ENCODE data around the gene JAML.
"Not testable (repeated sequence)": the region's sequence is repeated elsewhere in the genome, so short reads cannot be mapped to it uniquely, and the experiment has no call there.

The JAML gene

DNA sequence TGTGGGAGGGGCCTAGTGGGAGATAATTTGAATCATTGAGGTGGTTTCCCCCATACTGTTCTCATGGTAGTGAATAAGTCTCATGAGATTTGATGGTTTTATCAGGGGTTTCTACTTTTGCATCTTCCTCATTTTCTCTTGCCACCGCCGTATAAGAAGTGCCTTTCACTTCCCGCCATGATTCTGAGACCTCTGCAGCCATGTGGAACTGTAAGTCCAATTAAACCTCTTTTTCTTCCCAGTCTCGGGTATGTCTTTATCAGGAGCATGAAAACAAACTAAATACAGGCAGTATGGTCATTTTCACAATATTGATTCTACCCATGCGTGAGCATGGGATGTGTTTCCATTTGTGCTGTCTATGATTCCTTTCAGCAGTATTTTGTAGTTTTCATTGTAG, 32.0 kb downstream of the JAML start:
- DNase-seq = not testable (repeated sequence)

DNA sequence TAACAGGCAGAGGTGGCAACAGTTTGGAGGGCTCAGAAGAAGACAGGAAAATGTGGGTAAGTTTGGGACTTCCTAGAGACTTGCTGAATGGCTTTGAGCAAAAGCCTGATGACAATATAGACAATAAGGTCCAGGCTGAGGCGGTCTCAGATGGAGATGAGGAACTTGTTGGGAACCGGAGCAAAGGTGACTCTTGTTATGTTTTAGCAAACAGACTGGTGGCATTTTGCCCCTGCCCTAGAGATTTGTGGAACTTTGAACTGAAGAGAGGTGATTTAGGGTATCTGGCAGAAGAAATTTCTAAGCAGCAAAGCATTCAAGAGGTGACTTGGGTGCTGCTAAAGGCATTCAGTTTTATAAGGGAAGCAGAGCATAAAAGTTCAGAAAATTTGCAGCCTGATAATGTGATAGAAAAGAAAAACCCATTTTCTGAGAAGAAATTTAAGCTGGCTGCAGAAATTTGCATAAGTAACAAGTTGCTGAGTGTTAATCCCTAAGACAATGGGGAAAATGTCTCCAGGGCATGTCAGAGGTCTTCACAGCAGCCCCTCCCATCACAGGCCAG, 33.8 kb downstream of the JAML start:
- DNase-seq = not testable (repeated sequence)

DNA sequence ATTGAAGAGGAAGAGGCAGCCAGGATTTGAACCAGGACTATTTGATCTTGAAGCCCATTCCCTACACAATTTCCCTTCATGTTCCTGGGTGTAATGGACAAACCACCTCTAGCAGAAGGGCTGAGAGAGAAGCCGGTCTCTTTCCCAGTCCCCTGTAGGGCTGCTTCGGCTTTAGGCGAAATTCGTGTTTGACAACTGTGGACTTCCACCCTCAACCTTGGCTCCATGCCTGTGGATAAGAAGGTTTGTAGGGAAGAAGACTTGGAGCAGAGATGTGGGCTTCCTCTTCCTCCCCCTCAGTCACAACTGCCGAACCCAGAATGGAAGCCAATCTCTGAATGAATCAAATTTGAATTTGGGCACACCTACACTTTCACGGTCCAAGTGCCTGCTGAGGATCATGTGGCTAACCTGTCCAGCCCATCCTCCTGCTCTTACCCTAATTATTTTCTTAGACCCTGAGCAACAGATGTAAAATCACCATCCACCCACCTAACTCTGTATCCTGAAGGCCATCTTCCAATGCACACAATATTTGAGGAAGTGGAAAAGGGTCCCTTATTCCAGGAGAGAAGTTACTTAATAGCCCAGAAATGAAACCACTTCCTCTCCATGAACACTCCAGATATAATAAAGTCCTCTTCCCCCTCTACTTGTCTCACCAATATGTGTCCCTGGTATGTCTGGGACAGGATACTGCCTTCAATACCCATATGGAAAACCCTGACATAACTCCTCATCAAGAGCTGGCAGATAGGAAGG, 38.3 kb downstream of the JAML start:
- no peak for DNase-seq

DNA sequence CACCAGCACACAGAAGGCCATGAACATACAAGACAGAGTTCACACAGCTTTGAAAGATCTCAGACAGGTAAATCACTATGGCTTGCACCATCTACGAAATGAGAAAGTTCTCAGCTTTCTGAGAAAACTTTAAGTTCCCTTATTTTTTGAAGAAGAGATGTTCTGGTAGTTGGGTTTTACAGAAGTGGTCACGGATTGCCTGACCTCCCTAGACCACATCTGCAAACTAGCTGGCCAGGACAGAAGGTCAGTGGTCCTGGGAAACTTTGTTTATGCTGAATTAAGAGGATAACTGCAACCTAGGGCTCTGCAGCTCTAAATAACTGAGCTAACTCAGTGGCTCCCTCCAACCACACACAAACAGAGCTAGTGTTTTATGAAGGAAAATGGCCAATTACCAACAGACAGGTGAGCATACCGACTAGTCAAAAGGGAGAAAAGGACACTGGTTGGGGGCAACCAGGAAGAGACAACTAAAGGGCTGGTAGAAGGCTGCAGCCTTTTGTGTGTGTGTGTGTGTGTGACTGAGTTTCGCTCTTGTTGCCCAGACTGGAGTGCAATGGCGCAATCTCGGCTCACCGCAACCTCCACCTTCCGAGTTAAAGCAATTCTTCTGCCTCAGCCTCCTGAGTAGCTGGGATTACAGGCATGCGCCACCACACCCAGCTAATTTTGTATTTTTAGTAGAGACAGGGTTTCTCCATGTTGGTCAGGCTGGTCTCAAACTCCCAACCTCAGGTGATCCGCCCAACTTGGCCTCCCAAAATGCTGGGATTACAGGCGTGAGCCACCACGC, 39.8 kb downstream of the JAML start:
- DNase-seq = no peak

DNA sequence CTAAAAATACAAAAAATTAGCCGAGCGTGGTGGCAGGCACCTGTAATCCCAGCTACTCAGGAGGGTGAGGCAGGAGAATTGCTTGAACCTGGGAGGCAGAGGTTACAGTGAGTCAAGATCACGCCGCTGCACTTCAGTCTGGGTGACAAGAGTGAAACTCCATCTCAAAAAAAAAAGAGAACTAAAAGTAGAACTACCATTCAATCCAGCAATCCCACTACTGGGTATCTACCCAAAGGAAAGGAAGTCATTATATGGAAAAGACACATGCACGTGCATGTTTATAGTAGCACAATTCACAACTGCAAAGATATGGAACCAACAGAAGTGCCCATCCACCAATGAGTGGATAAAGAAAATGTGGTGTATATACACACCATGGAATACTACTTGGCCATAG, 41.1 kb downstream of the JAML start:
- DNase-seq = not testable (repeated sequence)

DNA sequence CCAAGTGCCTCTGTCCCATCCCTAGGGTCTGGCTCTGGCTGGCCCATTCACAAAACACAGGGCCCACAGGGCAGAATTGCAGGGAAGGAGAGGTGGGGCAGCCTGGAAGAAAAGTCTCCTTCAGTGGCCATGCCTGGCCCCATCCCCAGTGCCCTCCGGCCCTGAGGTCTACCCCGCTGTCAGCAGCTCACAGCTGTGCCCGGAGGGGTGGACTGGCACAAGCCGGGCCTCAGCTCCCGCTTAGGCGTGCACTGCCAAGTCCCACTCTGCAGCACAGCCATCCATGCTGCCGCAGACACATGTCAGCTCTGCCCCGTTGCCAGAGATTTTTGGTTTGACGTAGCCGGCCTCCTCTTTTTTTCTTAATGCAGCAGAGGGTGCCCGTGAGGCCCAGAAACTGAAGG, 44.5 kb downstream of the JAML start:
- no peak for DNase-seq

DNA sequence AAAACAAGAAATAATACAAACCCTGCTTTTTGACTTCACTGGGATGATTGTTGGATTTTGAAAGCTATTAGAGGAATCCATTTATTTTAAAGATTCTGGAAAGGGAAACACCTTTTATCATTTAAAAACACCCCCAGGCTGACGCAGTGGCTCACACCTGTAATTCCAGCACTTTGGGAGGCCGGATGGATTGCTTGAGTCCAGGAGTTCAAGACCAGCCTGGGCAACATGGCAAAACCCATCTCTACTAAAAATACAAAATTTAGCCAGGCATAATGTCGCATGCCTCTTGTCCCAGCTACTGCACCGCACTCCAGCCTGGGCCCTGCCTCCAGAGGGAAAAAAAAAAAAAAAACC, 48.1 kb downstream of the JAML start:
- no peak for DNase-seq

DNA sequence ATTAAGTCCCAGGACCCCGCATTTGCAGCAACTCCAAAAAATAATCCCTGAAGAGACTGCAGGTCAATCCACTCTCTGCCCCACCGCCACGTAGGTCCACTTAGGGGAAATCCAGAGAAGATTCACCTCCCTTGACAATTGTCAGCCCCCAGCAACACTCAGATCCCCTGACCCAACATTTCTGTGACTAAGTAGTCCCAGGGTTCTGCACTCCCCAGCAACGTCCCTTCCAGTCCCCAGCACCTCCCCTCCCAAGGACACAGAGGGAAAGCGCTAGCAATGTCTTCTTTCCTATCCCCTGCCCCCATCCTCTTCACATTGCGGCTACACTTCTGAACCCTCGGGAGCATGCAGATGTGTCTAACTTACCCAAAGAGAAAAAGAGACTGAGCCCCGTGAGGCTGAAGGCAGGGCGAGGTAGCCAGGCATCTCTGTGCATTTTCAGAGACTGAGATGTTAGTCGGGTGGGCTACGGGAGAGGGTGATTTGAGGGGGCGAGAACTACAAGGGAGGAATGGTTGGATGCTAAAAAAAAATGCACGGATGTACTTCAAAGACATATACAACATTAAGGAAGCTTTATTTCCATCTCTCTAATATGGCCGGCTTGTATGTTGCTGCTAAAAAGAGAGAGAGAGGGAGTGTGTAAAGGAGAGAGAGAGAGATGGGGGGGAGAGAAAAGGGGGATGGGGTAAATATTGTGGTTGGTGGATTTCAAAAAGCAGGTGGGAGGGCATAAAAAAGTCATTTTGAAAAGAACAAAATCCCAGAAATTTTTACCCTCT, 48.6 kb downstream of the JAML start, which contains the start of gene SCN2B:
Gene SCN2B, minus strand, starts transcription at position 647 of the 785 bp plus-strand sequence. Its CDS starts 208 bp downstream, at position 439.
- DNase-seq = no peak

DNA sequence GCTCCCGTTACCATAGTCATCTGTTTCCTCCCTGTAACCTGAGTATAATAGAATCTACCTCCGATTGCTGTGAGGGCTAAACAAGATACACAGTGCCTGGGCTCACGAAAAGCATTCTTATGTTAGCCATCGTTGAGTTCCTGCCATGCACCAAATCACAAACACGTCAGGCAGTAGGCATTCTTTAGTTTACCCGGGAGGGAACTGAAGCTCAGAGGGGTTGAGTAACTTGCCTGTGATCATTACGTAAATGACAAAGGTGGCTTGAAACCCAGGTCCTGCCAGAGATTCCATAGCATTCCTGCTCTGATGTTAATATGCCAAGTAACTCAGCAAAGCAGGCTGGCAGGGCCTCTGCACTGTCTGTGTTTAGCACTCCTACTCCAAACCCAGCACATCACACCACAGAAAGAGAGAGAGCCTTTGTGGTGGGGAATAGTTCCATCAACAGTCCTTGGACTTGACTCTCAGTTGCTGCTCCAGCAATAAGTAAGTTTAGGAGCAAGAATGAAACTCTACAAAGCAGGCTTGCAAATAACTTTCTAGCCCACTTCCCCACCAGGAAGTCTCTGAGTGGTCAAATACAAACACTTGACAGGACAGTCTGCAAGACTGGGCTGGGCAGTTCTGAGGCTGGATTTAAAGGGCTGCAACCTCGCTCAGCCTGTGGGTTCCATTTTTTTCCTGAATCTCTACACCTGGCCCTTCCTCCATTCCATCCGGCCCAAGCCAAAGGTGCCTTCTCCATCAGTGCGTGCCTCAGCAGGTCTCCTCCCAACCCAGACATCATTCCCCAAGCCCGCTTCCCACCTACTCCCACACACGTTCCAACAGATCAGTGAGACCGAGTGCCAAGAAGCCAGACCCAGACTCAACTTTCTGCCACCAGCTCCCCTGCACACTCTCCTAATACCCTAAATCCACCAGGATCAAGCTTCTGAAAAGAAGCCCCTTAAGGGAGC, 49.5 kb downstream of the JAML start:
- no peak for DNase-seq

DNA sequence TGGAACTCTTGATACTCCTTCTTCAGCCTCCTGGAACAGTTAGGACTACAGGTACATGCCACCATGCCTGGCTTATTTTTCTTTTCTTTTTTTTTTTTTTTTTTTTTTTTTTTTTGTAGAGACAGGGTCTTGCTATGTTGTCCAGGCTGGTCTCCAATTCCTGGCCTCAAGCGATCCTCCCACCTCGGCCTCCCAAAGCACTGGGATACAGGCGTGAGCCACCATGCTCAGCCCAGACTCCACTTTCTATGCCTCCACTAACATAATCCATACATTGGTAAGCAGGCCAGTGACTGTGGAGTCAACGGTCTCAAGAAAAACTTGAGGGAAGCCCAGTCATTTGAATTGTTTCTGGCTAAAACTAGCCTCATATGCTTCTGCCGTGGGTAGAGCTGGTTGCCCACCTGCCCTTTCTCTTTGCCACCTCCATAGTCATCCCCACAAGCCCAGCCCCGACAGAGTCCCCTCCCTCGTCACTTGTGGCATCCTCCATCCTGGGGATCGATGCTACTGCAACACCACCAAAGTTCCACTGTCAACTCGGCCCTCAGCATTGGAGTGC, 50.7 kb downstream of the JAML start:
- DNase-seq = no peak

DNA sequence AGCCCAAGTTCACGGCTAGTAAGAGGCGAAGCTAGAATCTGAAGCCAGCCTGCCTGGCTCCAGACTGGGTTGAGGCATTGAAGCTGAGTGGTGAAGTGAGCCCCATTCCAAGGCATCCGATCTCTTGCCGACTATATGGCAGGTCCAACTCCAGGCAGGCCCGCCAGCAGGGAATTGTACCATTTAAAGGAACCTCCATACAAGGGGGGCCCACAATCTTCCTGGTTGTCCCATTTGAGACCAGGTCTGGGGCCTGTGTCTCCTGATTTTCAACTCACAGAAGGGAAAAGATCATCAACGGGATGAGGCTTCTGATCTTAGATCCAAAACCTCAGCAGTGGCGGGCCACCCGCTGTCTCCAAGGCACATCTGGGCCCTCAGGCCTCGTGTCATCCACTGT, 52.5 kb downstream of the JAML start:
- DNase-seq = no peak

DNA sequence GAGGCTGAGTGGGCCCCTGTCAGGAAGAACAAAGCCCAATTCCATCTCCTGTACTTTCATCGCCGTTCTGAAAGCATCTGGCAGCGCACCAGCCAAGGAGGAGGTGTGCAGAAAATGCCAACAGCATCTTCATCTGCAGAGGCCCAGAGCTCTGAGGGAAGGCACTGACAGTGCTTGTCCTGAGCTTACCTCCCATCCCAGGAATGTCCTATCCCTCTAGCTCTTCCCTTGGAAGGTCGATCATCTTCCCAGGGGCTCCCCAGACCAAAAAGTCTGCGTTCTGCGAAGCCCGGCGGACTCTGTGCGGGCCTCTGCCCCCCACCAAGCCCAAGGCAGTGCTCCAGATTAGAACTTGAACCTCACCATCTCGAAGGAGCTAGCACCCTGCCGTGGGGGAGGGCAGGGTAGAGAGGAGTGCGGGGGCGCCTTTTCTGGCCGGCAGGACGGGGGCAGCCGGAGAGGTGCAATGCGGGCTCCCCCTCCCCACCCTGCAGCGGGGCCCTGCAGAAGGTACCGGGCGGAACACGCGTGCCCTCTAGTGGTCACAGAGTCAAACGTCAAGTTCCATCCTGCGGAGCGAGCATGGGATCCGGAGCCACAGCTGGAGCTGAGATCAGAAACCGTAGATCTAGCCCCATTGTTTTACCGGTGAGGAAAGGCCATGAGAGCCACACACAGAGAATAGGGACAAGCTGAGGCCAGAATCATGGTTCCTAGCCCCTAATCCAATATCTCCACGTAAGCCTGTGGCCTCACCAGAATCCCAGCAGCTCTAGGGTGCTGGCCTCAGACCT, 53.3 kb downstream of the JAML start:
- no peak for DNase-seq

DNA sequence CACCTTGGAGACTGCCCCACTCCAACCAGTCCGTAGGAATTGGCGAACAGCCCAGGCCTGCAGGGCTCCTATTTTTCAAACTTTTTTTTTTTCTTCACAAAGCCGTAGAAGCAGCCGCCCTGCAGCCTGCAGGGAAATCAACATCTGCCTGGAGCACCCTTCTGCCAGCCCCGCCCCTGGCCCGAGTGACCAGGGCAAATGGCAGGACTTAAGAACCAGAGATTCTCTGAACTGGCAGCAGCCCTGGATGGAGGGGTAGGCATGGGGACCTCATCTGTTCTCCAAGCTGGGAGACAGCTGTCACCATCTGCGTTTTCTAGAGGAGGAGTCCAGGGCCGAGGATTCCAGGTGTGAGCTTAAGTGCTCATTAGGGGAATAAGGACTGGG, 53.9 kb downstream of the JAML start:
- no peak for DNase-seq

DNA sequence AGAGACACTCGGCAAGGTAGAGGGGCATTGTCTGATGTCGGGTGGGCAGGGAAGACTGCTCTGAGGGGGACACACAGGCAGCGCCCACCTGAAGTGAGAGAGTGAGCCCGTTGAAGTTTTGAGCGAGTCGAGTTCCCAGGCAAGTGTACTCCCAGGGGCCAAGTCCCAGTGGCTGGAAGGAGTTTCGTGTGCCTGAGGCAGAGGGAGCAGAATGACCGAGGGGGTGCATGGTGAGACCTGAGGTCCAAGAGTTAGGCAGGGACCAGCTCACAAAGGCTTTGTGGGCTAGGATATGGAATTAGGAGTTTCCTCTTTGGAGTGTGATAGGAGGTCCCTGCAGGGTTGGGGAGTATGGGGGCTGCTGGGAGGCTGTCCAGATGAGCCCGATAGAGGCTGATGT, 54.6 kb downstream of the JAML start:
- DNase-seq = no peak

DNA sequence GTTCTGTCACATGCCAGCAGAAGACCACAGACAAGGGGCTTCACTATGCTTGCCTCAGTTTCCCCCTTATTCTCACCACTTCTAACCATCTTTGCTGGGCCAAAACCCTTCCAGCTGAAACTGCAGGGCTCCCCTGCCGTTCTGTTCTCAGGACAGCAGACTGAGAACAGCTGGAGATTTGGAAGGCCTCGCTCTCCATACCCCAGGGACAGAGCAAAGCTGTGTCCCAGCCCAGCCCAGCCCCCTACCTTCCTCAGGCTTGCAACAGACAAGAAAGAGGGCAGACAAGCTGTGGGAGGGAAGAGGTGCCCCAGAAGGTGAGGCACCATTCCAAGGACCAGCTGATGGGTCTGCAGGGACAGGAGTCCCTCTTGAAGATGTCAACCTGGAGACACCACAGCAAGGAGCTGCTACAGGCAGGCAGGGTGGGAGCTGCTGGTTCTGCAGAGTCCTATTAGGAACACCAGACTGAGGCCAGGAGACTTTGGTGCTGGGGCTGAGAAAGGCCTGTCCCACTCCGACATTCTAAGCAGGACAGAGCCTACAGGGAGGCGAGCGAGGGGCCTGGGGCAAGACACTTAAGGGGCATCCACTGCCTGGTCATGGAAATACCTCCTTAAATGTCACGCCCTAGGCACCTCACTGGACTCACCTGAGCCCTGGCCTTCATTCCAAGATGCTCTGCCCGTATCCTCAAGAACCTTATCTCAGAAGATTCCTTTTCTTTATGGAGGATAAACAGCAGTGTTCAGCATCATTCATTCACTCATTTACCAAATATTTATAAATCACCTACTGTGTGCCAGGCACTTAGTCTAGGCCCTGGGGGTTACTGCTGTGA, 55.3 kb downstream of the JAML start:
- no peak for DNase-seq

DNA sequence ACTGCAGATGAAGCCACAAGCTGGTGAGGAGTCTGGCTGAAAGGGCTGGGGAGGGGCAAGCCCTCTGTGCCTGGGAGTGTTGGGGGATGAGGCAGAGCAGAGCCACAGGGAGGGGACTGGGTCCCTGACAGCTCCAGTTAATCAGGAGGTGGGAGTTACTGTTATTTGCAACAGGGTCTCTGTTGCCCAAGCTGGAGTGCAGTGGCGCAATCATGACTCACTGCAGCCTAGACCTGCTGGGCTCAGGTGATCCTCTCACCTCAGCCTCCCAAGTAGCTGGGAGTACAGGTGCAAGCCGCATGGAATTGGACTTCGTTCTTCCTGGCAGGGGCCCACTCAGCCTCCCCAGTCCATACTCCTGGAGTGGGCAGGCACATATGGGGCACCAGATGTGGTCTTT, 56.1 kb downstream of the JAML start:
- DNase-seq = no peak

DNA sequence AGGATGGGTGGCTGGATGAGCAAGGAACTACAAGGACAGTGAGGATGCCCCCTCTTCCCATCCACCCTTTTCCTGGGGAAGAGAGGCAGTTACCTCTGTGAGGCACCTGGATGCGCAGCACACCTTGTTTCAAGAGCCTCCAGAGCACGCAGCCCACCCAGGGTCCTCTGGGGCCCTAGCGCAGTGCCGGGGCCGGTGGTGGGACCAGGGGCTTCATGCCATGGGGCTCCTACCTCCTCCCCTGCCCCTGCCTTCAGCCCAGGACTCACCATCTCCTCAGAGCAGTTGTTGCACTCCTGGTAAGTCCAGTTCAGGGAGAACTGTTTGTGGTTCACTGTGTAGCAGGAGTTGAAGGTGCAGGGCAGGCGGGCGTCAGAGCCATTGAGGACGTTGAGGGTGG, 56.5 kb downstream of the JAML start:
- DNase-seq = no peak

DNA sequence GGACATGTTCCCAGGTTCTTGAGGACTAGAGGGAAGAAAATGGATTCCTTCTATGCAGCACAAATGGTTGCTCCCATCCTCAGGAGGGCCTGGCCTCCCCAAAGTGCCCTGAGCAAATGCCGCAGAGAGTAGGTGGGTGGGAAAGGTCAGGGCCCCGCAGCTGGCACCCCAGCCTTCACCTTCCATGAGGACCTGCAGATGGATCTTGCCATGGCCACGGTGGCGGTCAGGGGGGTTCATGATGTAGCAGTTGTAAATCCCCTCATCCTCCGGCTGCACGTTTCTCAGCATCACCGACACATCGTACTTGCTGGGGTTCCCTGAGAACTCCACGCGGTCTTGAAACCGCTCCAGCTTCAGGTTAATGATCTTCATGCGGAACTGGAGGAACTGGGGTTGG, 56.9 kb downstream of the JAML start:
- no peak for DNase-seq

DNA sequence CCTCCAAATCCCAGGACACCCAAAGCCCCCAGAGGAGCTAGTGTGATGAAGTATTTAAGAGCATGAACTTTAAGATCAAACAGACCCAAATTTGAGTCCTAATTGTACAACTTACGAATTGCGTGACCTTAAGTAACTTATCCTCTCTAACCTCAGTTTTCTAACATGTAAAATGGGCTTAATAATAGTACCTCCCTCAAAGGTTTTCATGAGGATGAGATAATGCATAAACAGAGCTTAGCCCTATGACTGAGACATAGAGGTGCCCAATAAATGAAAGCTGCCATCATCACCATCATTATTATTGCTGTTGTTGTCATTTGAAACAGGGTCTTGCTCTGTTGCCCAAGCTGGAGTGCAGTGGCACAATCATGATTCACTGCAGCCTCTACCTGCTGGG, 57.6 kb downstream of the JAML start:
- DNase-seq = no peak

DNA sequence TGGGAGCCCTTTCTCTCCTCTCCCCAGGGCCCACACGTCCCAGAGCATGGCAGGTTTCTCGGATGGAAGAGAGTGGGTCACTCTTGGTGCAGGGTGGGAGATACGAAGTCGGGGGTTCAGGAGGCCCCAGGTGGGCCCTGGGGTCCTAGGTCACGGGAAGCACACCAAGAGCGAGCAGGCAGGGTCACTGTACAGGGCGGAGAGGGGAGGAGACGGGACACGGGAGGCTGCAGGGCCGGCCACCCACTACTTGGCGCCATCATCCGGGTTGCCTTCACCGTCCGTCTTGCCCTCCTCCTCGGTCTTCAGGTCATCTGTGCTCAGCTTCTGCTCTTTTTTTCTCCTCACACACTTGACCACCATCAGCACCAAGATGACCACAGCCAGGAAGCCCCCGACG, 58.2 kb downstream of the JAML start:
- no peak for DNase-seq
